Breast epithelium (tissue), 3 donors: ENCODE measurements around the gene CSF2RB.

Source experiments
- CTCF ChIP-seq, 3 donors: fragments of 450-650 bp; IDR thresholded peaks; one replicate each; pipeline ENCODE4 v1.5.1; 2016 to 2017; ENCODE audit warnings: antibody characterized with exemption in 3 of 3, mild to moderate bottlenecking in 3 of 3, moderate library complexity in 3 of 3
- POLR2A ChIP-seq: fragments of 450-650 bp; IDR thresholded peaks from one replicate; pipeline ENCODE4 v1.6.1; 2016; ENCODE audit warnings: antibody characterized with exemption, mild to moderate bottlenecking, moderate library complexity

GRCh38 chr22:36881504-36882245 lies 31.8 kb upstream of the CSF2RB start:
- no peak for TF ChIP-seq POLR2A
- no peak for TF ChIP-seq CTCF (IDR thresholded peaks at IDR 0.05)
